HG02763 (cell line): Measurements from ENCODE around the gene SENP6.
"Not testable (repeated sequence)": the region's sequence is repeated elsewhere in the genome, so short reads cannot be mapped to it uniquely, and the experiment has no call there.

Source experiments
- ATAC-seq: cut with Tn5 transposase; IDR thresholded peaks from one replicate; pipeline ENCODE4 v1.9.1; 2021; ENCODE audit warnings: mild to moderate bottlenecking, moderate library complexity; ENCODE audit not compliant: unreplicated experiment

The SENP6 gene

DNA sequence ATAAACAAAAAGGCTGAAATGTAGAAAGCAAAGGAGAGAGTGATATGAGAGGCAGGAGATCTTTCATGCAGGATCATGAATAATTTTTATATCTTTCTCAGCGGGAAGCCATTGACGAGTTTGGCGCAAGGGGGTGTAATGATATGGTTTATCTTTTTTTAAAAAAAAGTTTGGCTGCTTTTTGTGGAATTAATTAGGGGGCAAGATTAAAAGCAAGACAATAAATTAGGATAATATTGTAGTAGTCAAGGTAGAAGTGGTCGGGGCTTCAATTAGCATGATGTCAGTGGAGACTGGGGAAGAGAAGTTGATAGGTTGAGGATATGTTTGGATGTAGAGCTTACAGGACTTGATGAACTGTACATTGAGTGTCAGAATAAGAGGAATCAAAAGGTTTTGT, 4.0 kb downstream of the SENP6 start:
- ATAC-seq: no peak

DNA sequence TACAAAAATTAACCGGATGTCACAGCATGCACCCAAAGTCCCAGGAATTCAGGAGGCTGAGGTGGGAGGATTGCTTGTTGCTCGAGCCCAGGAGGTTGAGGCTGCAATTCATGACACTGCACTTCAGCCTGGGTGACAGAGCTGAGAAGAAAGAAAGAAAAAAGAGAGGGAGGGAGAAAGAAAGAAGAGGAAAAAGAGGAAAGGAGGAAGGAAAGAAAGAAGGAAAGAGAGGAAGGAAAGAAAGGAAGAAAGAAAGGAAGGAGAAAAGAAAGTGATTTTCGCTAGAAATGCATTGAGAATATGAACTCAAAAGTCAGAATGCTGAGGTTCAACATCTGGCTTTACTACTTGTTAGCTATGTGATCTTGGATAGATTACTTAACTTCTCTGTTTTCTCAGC, 6.6 kb downstream of the SENP6 start:
- no peak for ATAC-seq

DNA sequence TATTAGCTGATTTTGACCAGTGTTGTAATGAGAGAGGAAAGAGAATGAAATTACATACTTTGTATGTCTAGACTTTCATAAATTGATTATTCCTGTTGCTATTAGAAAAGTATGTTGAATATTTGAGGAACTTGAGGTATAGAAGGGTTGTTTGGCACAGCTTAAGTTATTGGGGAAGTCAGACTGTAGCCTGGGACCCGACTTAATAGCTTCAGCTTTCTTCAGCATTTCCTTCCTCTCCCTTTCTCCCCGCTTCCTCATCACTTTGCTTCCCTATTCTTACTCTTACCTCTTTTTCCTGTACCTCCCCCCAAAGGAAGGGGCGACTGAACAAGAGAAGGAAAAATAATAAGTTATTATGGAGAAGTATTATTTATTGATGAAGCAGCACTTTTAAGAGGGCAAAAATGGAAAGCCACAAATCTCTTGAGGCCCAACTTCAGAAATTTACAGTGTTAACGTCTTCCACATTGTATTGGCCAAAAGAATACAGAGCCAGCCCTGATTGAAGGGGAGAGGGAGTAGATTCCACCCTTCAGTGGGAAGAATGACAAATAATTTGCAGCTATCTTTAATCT, 7.4 kb downstream of the SENP6 start:
- ATAC-seq: no peak

DNA sequence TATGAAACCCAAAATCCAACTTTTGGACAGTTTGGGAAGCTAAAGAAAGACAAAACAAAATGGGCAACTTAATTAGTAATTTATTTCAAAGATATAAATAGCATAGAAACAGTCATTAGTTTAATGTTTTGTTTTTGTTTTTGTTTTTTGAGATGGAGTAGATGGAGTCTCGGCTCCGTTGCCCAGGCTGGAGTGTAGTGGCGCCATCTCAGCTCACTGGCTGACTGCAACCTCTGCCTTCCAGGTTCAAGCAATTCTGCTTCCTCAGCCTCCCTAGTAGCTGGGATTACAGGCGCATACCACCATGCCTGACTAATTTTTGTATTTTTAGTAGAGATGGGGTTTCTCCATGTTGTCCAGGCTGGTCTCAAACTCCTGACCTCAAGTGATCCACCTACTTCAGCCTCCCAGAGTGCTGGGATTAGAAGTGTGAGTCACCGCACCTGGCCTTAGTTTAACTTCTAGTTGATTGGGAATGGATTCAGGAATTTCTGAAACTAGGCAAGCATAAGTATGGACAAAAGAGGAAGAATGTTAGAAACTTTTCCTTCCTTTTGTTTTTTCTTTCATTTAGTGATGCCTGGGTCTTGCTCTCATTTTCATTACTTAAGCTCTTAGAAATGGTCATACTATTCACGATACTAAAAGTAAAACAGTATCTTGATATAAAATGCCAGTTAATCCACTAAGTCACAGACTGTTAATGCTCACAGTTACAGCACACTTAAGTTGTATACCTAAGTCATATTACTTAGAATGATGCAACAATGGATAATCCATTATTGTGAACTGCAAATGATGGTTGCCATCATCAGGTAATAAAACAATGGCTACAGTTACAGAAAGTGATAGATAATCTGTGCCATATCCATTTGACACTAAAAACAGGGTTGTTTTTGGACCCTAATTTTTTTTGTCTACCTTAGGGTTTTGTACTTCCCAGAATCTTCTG, 8.2 kb downstream of the SENP6 start:
- ATAC-seq: no peak

DNA sequence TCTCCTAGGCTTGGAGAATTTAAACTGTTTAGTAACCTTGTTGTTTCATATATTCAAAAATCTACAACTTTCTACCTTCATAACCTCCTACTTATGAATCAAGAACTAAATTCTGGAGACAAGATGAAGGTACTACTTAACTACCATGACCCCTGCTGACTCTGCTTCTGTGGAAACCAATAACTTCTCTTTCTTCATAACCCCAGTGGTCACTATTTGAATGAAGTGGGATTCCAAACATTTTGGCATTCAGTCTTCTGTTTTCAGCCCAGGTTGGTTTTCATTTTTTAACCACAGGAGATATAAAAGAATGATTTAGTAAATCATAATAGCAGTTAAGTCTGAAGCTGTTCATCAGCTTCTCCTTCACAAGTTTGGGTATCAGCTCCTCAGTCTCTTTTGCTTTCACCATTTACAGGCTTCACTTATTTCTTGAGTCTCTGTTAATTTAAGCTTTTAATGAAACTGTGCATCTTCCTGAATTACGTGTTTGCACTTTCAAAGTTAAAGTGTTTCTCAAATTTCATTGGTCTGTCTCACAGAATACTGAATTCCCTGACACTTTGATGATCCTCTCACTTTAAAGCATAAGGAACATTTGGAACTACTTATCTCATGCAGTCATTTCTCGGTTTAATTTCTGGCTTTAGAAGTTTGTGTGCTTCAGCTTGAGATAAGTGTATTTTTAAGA, 9.5 kb downstream of the SENP6 start:
- ATAC-seq: no peak

DNA sequence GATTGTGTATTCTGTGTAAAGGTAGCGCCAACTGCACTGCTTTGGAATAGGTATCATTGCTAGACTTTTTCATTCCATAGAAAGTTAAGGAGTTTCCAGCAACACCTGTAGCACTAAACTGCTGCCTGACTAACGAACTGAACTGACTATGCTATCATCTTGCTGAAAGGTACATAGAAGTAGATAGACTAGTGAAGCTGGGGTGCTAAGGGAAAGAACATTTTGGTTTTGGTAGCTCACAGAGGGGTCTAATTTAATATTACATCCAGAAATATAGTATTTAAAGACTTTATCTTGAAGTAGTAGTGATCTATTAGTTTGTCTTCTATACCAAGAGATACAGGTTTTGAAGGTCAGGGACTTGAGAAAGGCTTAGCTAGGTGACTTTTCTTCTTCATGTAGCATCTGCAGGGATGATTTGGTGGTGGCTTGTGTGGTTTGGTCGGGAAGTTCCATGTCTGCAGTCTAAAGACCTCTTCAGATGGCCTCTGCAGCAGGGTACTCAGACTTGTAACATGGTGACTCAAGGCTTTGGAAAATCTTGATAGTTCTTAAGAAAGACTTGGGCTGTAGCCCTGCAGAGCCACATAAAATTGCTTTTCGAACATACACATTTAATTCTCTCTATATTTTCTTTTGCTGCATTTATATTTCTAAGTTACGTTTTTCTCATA, 10.2 kb downstream of the SENP6 start:
- peak; percentile 42 for ATAC-seq

DNA sequence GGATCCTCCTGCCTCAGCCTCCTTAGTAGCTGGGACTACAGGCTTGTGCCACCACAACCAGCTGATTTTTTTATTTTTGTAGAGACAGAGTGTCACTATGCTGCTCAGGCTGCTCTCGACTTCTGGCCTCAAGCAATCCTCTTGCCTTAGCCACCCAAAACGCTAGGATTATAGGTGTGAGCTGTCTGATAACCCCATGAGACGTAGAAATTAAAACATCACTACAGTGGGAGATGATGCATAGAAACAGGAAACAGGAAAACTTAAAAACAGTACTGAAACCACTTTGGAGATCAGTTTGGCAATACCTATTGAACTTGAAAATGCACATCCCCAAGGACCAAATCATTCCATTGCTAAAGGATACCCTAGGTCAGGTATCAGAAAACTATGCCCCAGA, 10.8 kb downstream of the SENP6 start:
- no peak for ATAC-seq

DNA sequence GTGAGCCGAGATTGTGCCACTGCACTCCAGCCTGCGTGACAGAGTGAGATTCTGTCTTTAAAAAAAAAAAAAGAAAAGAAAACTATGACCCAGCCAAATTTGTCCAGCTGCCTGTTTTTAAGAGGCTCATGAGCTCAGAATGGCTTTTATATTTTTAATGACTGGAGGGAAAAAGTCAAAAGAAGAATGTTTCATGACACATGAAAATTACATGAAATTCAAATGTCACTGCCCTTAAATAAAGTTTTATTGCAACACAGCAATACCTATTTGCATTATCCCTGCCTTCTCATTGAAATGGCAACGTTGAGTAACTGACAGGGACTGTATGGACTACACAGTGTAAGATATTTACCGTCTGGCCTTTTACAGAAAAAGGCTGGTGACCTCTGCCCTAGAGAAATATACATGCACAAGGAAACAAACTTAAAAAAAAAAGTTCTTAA, 11.4 kb downstream of the SENP6 start:
- ATAC-seq: no peak

DNA sequence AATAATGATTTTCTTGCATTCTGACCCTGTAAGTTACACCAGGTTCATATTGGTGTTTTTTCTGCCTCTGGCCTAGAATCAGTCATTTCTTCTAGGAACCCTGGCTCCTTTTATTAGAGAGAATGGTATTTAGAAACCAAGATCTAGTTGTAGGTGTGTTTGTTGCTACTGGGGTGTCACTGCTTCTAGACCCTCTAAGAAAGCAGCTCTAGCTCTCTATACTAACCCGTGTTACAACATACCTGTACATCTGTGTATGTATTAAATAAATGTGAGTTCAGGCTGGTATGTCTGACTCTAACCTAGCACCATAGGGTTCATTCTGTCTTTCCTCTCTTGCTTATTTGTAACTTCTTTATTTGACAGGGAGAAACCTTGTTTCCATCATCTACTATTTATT, 16.8 kb downstream of the SENP6 start:
- no peak for ATAC-seq

DNA sequence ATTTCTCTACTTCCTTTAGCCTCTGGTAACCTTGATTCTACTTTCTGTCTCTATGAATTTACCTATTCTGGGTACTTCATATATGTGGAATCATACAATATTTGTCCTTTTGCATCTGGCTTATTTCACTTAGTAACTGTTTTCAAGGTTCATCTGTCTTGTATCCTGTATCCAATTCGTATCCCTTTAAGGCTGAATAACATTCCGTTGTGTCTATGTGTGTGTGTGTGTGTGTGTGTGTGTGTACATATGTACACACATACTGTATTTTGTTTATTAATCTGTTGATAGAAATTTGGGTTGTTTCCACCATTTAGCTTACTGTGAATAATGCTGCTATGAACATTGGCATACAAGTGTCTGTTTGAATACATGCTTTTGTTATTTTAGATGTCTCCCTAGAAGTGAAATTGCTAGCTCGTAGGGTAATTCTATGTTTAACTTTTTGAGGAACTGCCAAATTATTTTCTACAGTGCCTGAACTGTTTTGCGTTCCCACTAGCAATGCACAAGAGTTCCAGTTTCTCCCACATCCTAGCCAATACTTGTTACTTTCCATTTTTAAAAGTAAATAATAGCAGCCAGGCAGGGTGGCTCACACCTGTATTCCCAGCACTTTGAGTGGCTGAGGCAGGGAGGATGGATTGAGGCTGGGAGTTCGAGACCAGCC, 17.7 kb downstream of the SENP6 start:
- no peak for ATAC-seq

DNA sequence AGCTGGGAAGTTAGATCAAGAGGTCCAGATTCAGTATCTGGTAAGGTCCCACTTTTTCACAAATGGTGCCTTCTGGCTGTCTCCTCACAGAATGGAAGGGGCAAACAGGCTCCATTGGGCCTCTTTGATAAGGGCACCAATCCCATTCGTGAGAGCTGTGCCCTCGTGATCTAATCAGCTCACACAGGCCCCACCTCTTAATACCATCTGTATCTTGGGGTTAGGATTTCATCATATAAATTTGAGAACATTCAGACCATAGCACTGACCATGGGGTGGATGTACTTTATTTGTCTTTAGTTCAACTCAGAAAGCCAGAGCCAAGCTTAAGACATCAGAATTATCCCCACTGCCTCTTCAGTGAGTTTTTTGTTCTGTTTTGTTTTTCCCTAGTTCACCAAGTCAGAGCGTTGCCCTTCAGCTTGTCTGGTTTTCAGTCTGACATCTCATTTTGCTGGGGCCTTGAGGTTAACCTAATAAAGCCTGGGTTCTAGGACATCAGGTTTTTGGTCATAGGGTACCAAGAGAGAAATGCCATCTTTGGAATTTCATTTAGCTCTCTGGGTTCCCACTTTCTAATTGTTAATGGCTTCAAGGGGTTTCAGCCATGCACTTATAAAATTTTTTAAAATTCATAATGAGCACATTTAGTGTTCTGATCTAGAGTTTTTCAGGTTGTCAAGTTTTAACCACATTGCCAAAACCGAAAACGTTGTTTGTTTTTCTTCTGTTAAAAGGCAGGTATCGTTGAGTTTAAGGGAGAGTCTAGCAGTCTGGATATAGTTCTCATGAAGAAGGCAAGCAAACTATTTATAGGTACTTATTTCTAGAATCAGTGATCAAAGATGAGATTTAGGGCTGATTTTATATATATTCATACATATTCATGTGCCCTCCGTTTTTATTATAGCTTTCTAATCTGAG, 19.0 kb downstream of the SENP6 start:
- no peak for ATAC-seq

DNA sequence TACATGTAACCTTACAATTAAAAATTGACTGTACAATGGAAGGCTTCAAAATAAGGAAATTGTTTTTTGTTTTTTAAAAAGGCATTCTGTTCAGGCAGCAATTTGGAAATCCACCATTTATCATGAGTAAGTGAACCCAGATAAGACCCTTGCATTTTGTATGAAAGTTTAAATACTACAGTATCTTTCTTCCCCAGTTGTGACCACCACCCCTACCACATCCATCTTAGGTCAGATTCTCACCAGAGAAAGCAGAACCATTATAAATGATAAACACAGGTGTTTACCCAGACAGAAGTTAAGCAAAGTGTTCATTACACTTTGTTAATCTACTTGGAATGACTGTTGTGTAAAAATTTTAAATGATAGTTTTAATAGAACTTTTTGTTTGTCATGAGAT, 20.2 kb downstream of the SENP6 start:
- ATAC-seq: no peak

DNA sequence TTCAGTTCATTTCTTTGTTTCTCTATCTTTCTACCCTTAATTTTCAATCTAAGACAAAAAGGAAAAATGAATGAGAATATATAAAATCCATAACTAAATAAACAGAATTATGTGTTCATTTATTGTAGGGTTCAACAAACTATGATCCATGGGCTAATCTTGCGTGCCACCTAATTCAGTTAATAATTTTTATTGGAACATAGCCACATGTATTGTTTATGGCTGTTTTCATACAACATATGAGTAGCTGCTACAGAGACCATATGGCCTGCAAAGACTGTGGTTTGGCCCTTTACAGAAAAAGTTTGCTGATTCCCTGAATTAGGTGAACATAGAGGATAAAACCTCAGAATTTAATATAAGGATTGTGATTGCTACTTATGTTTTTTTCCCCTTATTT, 21.8 kb downstream of the SENP6 start:
- ATAC-seq: no peak

DNA sequence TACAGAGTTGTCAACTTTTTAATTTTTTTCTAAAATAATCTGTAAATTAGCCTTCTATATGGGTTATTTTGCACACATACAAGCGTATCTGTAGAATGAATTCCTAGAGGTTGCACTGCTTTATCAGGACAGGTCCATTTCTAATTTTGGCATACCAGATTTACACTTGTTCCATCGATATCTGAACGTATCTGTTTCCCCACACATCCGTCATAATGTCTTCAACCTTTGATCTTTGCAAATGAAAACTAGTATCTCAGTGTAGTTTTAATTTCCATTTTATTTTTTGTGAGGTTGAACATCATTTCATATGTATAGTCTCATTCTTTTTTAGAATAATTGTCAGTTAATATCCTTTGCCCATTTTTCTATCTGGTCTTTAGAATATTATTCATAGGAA, 22.7 kb downstream of the SENP6 start:
- ATAC-seq: no peak

DNA sequence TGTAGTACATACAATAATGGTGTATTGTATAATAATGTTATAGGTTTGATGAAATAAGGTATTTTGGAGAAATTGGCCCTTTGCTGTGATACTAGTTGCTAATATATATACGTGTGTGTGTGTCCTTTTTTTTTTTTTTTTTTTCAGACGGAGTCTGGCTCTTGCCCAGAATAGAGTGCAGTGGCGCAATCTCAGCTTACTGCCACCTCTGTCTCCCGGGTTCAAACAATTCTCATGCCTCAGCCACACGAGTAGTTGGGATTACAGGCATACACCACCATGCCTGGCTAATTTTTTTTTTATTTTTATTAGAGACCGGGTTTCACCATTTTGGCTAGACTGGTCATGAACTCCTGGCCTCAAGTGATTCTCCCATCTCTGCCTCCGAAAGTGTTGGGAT, 23.3 kb downstream of the SENP6 start:
- no peak for ATAC-seq

DNA sequence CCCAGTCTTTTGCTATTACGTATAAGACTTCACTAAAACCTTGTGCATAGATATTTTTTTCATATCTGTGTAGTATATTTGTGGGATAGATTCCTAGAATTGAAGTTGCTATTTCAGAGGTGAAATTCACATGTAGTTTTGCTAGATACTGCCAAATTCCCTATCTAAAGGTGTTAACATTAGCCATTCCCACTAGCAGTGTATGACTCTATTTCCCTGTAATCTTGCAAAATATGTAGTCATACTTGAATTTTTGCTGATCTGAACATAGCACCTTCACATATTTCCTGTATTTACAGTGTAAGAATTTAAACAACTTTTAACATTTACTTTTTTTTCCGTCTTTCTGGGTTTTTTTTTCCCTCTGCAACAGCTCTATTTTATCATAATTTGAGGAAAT, 24.9 kb downstream of the SENP6 start:
- no peak for ATAC-seq

DNA sequence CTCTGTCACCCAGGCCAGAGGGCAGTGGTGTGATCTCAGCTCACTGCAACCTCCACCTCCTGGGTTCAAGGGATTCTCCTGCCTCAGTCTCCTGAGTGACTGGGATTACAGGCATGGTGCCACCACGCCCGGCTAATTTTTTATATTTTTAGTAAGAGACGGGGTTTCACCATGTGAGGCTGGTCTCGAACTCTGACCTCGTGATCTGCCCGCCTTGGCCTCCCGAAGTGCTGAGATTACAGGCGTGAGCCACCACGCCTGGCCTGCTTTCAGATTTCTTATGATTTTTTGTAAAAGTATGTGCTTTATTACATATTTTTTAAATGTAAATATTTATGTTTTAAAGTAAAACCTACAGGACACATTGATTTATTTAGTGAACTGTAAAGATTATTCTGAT, 26.0 kb downstream of the SENP6 start:
- ATAC-seq: not testable (repeated sequence)

DNA sequence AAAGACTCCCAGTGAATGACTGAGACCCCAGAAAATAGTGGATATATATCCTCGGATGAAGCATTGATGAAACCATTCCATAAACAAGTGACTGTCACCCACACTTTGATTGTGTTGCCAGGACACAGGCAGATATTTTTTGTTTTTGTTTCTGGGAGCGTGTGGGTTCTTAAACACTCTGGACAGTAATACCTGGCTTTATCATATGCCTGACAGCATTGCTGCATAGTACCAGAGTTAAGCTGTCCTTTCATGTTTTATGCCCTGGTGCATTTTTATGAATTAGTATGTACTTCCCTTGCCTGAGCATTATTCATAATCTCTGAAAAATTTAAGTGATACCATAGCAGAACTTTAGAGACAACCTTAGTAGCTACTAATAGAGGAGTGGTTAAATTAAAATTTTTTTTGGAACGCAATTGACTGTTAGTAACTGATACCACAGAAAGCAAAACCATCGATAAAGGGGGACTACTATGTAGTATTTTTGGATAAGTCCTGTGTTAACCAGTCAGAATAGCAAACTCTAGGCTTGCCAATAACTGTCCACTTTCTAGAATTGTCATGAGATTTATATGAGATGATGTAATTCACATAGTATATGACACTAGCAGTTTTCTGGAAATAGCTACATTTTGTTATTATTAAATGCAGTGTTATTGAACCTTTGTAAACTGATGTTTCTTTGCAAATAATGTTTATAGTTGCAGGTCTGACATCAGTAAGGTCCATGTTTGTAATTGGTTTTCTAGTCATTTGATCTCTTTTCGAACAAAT, 30.4 kb downstream of the SENP6 start:
- no peak for ATAC-seq

DNA sequence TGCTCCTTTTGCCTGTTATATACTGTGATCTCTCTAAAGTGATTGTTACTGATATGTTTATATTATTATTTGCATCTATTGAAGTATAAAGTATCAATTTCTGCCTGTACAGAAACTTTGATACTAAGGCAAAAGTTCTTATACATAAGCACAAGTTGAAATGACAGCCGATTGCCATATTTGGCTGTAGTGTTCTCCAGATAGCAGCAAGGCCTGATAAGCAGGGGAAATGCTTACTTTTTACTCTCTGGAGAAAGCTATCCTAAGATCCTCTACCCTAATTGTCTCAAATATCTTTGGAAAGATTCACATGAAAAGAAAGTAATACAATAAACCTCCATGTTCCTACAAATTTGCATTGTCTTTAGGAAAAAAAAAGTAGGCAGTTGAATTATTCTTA, 31.4 kb downstream of the SENP6 start:
- no peak for ATAC-seq
